ENCODE results near the gene REX1BD.

REX1BD gene

GRCh38 chr19:18543814-18544475 is 44.7 kb upstream of the REX1BD start:
- Histone ChIP-seq H3K27me3 (ENCODE audit: insufficient read depth, poor library complexity, severe bottlenecking) (no peaks in the 10 kb centered on the region), H3K4me3 (replicated peaks; ENCODE audit: insufficient read depth, low read length) (peak overlapping the region; percentile 53), H3K27ac (replicated peaks) (peak overlapping the region; percentile 66)
- DNase-seq (ENCODE audit: low read depth in 1 of 2, low spot score in 1 of 2): peak; percentile 86 to 95
- TF ChIP-seq SPI1 (IDR thresholded peaks at IDR 0.05; ENCODE audit: borderline replicate concordance, low read depth) (peak; percentile 49; the same call in 1 of the 2 replicates), POLR2AphosphoS5 (IDR thresholded peaks at IDR 0.05; ENCODE audit: low read depth) (0 out of 2 replicates have a peak, but pooled peaks have one; percentile 34), GABPA (IDR thresholded peaks at IDR 0.05; ENCODE audit: low read depth) (no peak)
- TF ChIP-seq, protein P1, sequence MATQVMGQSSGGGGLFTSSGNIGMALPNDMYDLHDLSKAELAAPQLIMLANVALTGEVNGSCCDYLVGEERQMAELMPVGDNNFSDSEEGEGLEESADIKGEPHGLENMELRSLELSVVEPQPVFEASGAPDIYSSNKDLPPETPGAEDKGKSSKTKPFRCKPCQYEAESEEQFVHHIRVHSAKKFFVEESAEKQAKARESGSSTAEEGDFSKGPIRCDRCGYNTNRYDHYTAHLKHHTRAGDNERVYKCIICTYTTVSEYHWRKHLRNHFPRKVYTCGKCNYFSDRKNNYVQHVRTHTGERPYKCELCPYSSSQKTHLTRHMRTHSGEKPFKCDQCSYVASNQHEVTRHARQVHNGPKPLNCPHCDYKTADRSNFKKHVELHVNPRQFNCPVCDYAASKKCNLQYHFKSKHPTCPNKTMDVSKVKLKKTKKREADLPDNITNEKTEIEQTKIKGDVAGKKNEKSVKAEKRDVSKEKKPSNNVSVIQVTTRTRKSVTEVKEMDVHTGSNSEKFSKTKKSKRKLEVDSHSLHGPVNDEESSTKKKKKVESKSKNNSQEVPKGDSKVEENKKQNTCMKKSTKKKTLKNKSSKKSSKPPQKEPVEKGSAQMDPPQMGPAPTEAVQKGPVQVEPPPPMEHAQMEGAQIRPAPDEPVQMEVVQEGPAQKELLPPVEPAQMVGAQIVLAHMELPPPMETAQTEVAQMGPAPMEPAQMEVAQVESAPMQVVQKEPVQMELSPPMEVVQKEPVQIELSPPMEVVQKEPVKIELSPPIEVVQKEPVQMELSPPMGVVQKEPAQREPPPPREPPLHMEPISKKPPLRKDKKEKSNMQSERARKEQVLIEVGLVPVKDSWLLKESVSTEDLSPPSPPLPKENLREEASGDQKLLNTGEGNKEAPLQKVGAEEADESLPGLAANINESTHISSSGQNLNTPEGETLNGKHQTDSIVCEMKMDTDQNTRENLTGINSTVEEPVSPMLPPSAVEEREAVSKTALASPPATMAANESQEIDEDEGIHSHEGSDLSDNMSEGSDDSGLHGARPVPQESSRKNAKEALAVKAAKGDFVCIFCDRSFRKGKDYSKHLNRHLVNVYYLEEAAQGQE (IDR thresholded peaks at IDR 0.05; ENCODE audit: insufficient replicate concordance, low read depth): no peak
- TF ChIP-seq, protein P2, sequence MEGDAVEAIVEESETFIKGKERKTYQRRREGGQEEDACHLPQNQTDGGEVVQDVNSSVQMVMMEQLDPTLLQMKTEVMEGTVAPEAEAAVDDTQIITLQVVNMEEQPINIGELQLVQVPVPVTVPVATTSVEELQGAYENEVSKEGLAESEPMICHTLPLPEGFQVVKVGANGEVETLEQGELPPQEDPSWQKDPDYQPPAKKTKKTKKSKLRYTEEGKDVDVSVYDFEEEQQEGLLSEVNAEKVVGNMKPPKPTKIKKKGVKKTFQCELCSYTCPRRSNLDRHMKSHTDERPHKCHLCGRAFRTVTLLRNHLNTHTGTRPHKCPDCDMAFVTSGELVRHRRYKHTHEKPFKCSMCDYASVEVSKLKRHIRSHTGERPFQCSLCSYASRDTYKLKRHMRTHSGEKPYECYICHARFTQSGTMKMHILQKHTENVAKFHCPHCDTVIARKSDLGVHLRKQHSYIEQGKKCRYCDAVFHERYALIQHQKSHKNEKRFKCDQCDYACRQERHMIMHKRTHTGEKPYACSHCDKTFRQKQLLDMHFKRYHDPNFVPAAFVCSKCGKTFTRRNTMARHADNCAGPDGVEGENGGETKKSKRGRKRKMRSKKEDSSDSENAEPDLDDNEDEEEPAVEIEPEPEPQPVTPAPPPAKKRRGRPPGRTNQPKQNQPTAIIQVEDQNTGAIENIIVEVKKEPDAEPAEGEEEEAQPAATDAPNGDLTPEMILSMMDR (IDR thresholded peaks at IDR 0.05; ENCODE audit: insufficient read depth, low read length): peak; percentile 10

GRCh38 chr19:18551631-18552030 is 37.0 kb upstream of the REX1BD start:
- Histone ChIP-seq H3K27ac (replicated peaks) (no peak overlapping the region), H3K4me3 (replicated peaks; ENCODE audit: insufficient read depth, low read length) (no peak overlapping the region), H3K27me3 (ENCODE audit: insufficient read depth, poor library complexity, severe bottlenecking) (no peaks in the 10 kb centered on the region)
- no peak for DNase-seq (ENCODE audit: low read depth in 1 of 2, low spot score in 1 of 2)
- TF ChIP-seq, protein P2 (IDR thresholded peaks at IDR 0.05; ENCODE audit: insufficient read depth, low read length): no peak
- TF ChIP-seq SPI1 (IDR thresholded peaks at IDR 0.05; ENCODE audit: borderline replicate concordance, low read depth) (no peak), GABPA (IDR thresholded peaks at IDR 0.05; ENCODE audit: low read depth) (no peak), POLR2AphosphoS5 (IDR thresholded peaks at IDR 0.05; ENCODE audit: low read depth) (no peak)
- TF ChIP-seq, protein P1 (IDR thresholded peaks at IDR 0.05; ENCODE audit: insufficient replicate concordance, low read depth): no peak

DNA sequence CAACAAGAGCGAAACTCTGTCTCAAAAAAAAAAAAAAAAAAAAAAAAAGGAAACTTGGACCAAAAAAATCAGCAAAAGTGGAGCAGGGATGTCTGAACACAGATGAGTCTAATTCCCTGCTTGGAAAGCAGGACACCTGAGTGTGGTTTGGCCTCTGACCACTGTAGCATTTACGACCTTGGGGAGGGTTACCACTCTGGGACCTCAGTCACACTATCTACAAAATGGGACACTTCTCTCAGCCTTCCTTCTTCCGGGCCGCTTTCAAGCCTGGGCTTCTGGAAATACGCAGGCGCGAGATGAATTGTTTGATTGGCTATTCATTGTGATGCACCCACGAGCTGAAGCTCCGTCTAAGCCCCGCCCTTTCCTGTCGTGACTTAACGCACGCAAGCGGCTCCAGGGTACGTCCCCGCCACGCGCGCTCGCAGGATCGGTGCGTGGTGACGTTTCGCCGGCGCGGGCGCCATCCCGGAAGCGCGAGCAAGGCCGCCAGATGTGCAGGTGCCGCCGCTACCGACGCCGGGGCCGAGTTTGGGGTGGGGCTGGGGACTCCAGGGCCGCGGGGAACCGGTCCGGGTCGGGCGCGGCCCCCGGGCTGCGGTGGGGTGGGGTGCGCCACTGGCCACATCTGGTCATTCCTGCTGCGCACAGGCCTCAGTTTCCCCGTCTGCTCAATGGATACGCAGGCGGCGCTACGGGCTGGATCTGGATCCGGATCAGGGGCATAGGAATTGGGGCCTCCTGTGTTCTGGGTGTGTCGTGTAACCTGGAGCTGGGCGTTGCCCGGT is 31.0 kb upstream of the REX1BD start, which contains the start of gene KXD1:
TSS of gene KXD1 (plus strand) at position 460 of the 791 bp plus-strand sequence. CDS start 4,187 bp downstream, outside the sequence.
- peak within 1 kb of the TSS; percentile 91 for H3K4me3 ChIP-seq (replicated peaks; ENCODE audit: insufficient read depth, low read length)
- H3K27me3 ChIP-seq (ENCODE audit: insufficient read depth, poor library complexity, severe bottlenecking): no peaks in the 10 kb centered on the region
- DNase-seq (ENCODE audit: low read depth in 1 of 2, low spot score in 1 of 2): peak; percentile 97 to 100
- TF ChIP-seq POLR2AphosphoS5 (IDR thresholded peaks at IDR 0.05; ENCODE audit: low read depth): peak; percentile 85
- TF ChIP-seq GABPA (IDR thresholded peaks at IDR 0.05; ENCODE audit: low read depth): no peak
- TF ChIP-seq, protein P2 (IDR thresholded peaks at IDR 0.05; ENCODE audit: insufficient read depth, low read length): no peak
- peak; percentile 28; the same call in 1 of the 2 replicates for TF ChIP-seq SPI1 (IDR thresholded peaks at IDR 0.05; ENCODE audit: borderline replicate concordance, low read depth)
- peak within 1 kb of the TSS; percentile 68 for H3K27ac ChIP-seq (replicated peaks)

All from HL-60 (cell line).